ENCODE measurements around the gene BOD1L2. TPM values are rescaled to one million over a fixed set of nuclear protein-coding genes. Genes with fewer than 3 reads are reported as not detected.

Gene BOD1L2
- total RNA-seq, 2 donors from 2014 or later: 0.13 to 1.3 TPM

- 91% methylated on average over 4 of the region's 4 CpGs; no CpG with 5 or more reads in 1 of the 2 experiments for WGBS, 2 experiments (ENCODE audit: insufficient coverage in 1 of 2, insufficient read length in 1 of 2)
- no peak for TF ChIP-seq CTCF (conservative IDR thresholded peaks at IDR 0.05)
- H3K36me3 ChIP-seq (ENCODE audit: control insufficient read depth, insufficient read depth, low read length): no peaks in the 10 kb centered on the region
These were observed 33.0 kb upstream of the BOD1L2 start for GRCh38 chr18:57113799-57114420.

GRCh38 chr18:57116598-57117132 is 30.2 kb upstream of the BOD1L2 start:
- Histone ChIP-seq H3K27me3 (ENCODE audit: control insufficient read depth, insufficient read depth, low read length, poor library complexity, severe bottlenecking) (no peaks in the 10 kb centered on the region), H3K36me3 (ENCODE audit: control insufficient read depth, insufficient read depth, low read length) (no peaks in the 10 kb centered on the region), H3K4me3 (ENCODE audit: low read length) (no peak overlapping the region), H3K9ac (ENCODE audit: extremely low read depth, low read length, poor library complexity, severe bottlenecking) (no peak overlapping the region), H3K4me1 (ENCODE audit: control insufficient read depth, insufficient read depth, low read length) (peaks cover 5% of the 10 kb centered on the region), H3K27ac (ENCODE audit: low read depth, low read length) (no peak overlapping the region), H3K9me3 (ENCODE audit: control insufficient read depth, low read length) (no peaks in the 10 kb centered on the region)
- WGBS, 2 experiments (ENCODE audit: insufficient coverage in 1 of 2, insufficient read length in 1 of 2): 85 to 90% methylated on average over 2 to 7 of the region's 7 CpGs
- DNase-seq: no peak
- Mint-ChIP-seq H3K36me3 (ENCODE audit: low read depth) (no peaks in the 10 kb centered on the region), H3K4me1 (peaks cover 11% of the 10 kb centered on the region), H3K27me3 (ENCODE audit: insufficient read depth) (no peaks in the 10 kb centered on the region), H3K27ac (no peak overlapping the region), H3K4me3 (no peak overlapping the region), H3K9me3 (no peaks in the 10 kb centered on the region)
- no peak for TF ChIP-seq CTCF (conservative IDR thresholded peaks at IDR 0.05)

More at GRCh38 chr18:57113799-57114420, 33.0 kb upstream of the BOD1L2 start:
- Histone ChIP-seq H3K27ac (ENCODE audit: low read depth, low read length) (no peak overlapping the region), H3K9ac (ENCODE audit: extremely low read depth, low read length, poor library complexity, severe bottlenecking) (no peak overlapping the region), H3K9me3 (ENCODE audit: control insufficient read depth, low read length) (no peaks in the 10 kb centered on the region), H3K4me3 (ENCODE audit: low read length) (no peak overlapping the region), H3K27me3 (ENCODE audit: control insufficient read depth, insufficient read depth, low read length, poor library complexity, severe bottlenecking) (no peaks in the 10 kb centered on the region), H3K4me1 (ENCODE audit: control insufficient read depth, insufficient read depth, low read length) (no peaks in the 10 kb centered on the region)
- H3K27ac Mint-ChIP-seq: no peak overlapping the region
- no peaks in the 10 kb centered on the region for H3K27me3 Mint-ChIP-seq (ENCODE audit: insufficient read depth)
- H3K4me1 Mint-ChIP-seq: peaks cover 9% of the 10 kb centered on the region
- H3K36me3 Mint-ChIP-seq (ENCODE audit: low read depth): no peaks in the 10 kb centered on the region
- no peak for DNase-seq
- H3K9me3 Mint-ChIP-seq: no peaks in the 10 kb centered on the region
- H3K4me3 Mint-ChIP-seq: no peak overlapping the region

GRCh38 chr18:57121542-57122112 is 25.3 kb upstream of the BOD1L2 start:
- Mint-ChIP-seq H3K9me3 (no peaks in the 10 kb centered on the region), H3K4me3 (peak overlapping the region; percentile 58), H3K27me3 (ENCODE audit: insufficient read depth) (peaks cover 2% of the 10 kb centered on the region), H3K36me3 (ENCODE audit: low read depth) (no peaks in the 10 kb centered on the region), H3K27ac (no peak overlapping the region), H3K4me1 (peaks cover 39% of the 10 kb centered on the region)
- WGBS, 2 experiments (ENCODE audit: insufficient coverage in 1 of 2, insufficient read length in 1 of 2): 23 to 24% methylated on average over 13 to 33 of the region's 33 CpGs
- TF ChIP-seq CTCF (conservative IDR thresholded peaks at IDR 0.05): peak; percentile 75
- Histone ChIP-seq H3K27me3 (ENCODE audit: control insufficient read depth, insufficient read depth, low read length, poor library complexity, severe bottlenecking) (no peaks in the 10 kb centered on the region), H3K4me3 (ENCODE audit: low read length) (no peak overlapping the region), H3K27ac (ENCODE audit: low read depth, low read length) (no peak overlapping the region), H3K9ac (ENCODE audit: extremely low read depth, low read length, poor library complexity, severe bottlenecking) (no peak overlapping the region), H3K36me3 (ENCODE audit: control insufficient read depth, insufficient read depth, low read length) (no peaks in the 10 kb centered on the region), H3K4me1 (ENCODE audit: control insufficient read depth, insufficient read depth, low read length) (peaks cover 15% of the 10 kb centered on the region), H3K9me3 (ENCODE audit: control insufficient read depth, low read length) (no peaks in the 10 kb centered on the region)
- peak; percentile 81 for DNase-seq

Data from endodermal cell (in vitro differentiated cells).